Fibroblast of villous mesenchyme (primary cell): ENCODE data around the gene TFR2. TPM values are rescaled to one million over a fixed set of nuclear protein-coding genes. Genes with fewer than 3 reads are reported as not detected.
"Not testable (repeated sequence)": the region's sequence is repeated elsewhere in the genome, so short reads cannot be mapped to it uniquely, and the experiment has no call there.

Experiments used
- DNase-seq: peaks from one replicate; pipeline ENCODE4 v3.0.0-alpha.2; 2010; ENCODE audit warnings: low read depth
- H3K4me3 ChIP-seq: 2 replicates; pipeline ENCODE4 v1.5.1; 2011; ENCODE audit warnings: low read depth, mild to moderate bottlenecking, low read length
- CTCF ChIP-seq: IDR thresholded peaks from 2 replicates; pipeline ENCODE4 v1.5.1; 2012; ENCODE audit warnings: low read depth, mild to moderate bottlenecking, low read length; ENCODE audit not compliant: insufficient read depth
- total RNA-seq: library from RNA; depleted of rRNA; stranded (reverse); fragments of >200 nt; gene quantifications from 2 replicates; pipeline ENCODE4 v1.2.3, GENCODE V29; 2012

TFR2 gene
- total RNA-seq, 1 donor: 0.43 TPM

- DNase-seq: peak; percentile 99
- TF ChIP-seq CTCF: no peak
- peak within 1 kb of the TSS; percentile 95 for H3K4me3 ChIP-seq
These were observed 32.1 kb upstream of the TFR2 start, which contains the start of gene GNB2 for GRCh38 chr7:100673302-100673941. GNB2 (plus strand) TSS chr7:100673740; CDS start chr7:100676266, 2,526 bp downstream.

GRCh38 chr7:100671353-100672327 is 30.3 kb upstream of the TFR2 start:
- DNase-seq: no peak
- no peak for TF ChIP-seq CTCF

GRCh38 chr7:100670074-100670473 is 28.7 kb upstream of the TFR2 start:
- TF ChIP-seq CTCF: no peak
- DNase-seq: no peak
- H3K4me3 ChIP-seq: no peak overlapping the region

More at GRCh38 chr7:100671353-100672327, 30.3 kb upstream of the TFR2 start:
- H3K4me3 ChIP-seq: no peak overlapping the region

- not testable (repeated sequence) for DNase-seq, H3K4me3 ChIP-seq
These were observed 27.8 kb upstream of the TFR2 start for GRCh38 chr7:100669106-100669505.

- no peak for TF ChIP-seq CTCF
- no peak for DNase-seq
- H3K4me3 ChIP-seq: no peak overlapping the region
These were observed 26.7 kb upstream of the TFR2 start for GRCh38 chr7:100668069-100668449.

GRCh38 chr7:100667331-100668068 is 26.1 kb upstream of the TFR2 start:
- DNase-seq: no peak
- H3K4me3 ChIP-seq: no peak overlapping the region
- TF ChIP-seq CTCF: no peak
